SU-DHL-6 (cell line): ENCODE results near the gene PRPF6.

Source experiments
- H2AFZ ChIP-seq: fragments of 200-600 bp; sonication (generic); 2 replicates; pipeline ENCODE4 v1.6.1; 2014; ENCODE audit warnings: low read depth, mild to moderate bottlenecking, moderate library complexity, mixed read lengths, antibody characterized with exemption, low read length; ENCODE audit not compliant: severe bottlenecking
- H3F3A ChIP-seq: fragments of 200-600 bp; shearing (Covaris generic); 2 replicates; pipeline ENCODE4 v1.6.0; 2016; ENCODE audit warnings: antibody characterized with exemption, mild to moderate bottlenecking; ENCODE audit not compliant: insufficient read depth
- H3K27ac ChIP-seq: fragments of 200-600 bp; sonication (generic); 2 replicates; pipeline ENCODE4 v1.5.1; 2016; ENCODE audit warnings: low read depth, mild to moderate bottlenecking, low read length, moderate library complexity, mixed read lengths
- H3K27me3 ChIP-seq: fragments of 200-600 bp; sonication (generic), shearing (Covaris generic); 2 replicates; pipeline ENCODE4 v1.6.0; 2014; ENCODE audit warnings: mild to moderate bottlenecking, low read length
- H3K36me3 ChIP-seq: fragments of 200-600 bp; sonication (generic); 2 replicates; pipeline ENCODE4 v1.6.1; 2014; ENCODE audit warnings: mild to moderate bottlenecking, low read length, mixed read lengths
- H3K4me2 ChIP-seq: fragments of 300-600, 200-600 bp; shearing (Covaris generic), sonication (generic); 2 replicates; pipeline ENCODE4 v1.6.0; 2014; ENCODE audit warnings: low read length, low read depth, mild to moderate bottlenecking; ENCODE audit not compliant: poor library complexity, severe bottlenecking
- H3K4me3 ChIP-seq: fragments of 200-600 bp; sonication (generic); 2 replicates; pipeline ENCODE4 v1.5.1; 2014; ENCODE audit warnings: antibody characterized with exemption, low read length, mild to moderate bottlenecking, mixed read lengths; ENCODE audit not compliant: insufficient read depth, poor library complexity, severe bottlenecking
- H3K79me2 ChIP-seq: fragments of 200-600 bp; sonication (generic); 2 replicates; pipeline ENCODE4 v1.6.1; 2014; ENCODE audit warnings: mild to moderate bottlenecking, low read length, moderate library complexity; ENCODE audit not compliant: insufficient read depth
- H3K9ac ChIP-seq: fragments of 200-600 bp; sonication (generic); 2 replicates; pipeline ENCODE4 v1.7.0; 2014; ENCODE audit warnings: mild to moderate bottlenecking, low read length
- H3K9me2 ChIP-seq: fragments of 200-600 bp; sonication (generic); replicated peaks from 2 replicates; pipeline ENCODE4 v1.6.1; 2014; ENCODE audit warnings: low read length; ENCODE audit not compliant: insufficient read depth
- H3K9me3 ChIP-seq: fragments of 200-600 bp; sonication (generic); 2 replicates; pipeline ENCODE4 v1.6.1; 2014; ENCODE audit warnings: low read length, mixed read lengths; ENCODE audit not compliant: insufficient read depth
- H4K20me1 ChIP-seq: fragments of 200-600 bp; sonication (generic); 2 replicates; pipeline ENCODE4 v1.6.1; 2014; ENCODE audit warnings: low read depth, mild to moderate bottlenecking, antibody characterized with exemption, low read length, moderate library complexity, mixed read lengths
- EZH2phosphoT487 ChIP-seq: fragments of 200-600 bp; sonication (generic), shearing (Covaris generic); conservative IDR thresholded peaks from 2 replicates; pipeline ENCODE4 v1.6.1; 2018; ENCODE audit warnings: mild to moderate bottlenecking, antibody characterized with exemption, low read length, moderate library complexity, mixed read lengths
- TF ChIP-seq, protein P1 (sequence below): fragments of 200-600 bp; sonication (generic); IDR thresholded peaks from one replicate; pipeline ENCODE4 v1.5.1; 2017; ENCODE audit warnings: antibody characterized with exemption, mild to moderate bottlenecking, low read length, moderate library complexity; ENCODE audit not compliant: insufficient read depth, poor library complexity, severe bottlenecking

PRPF6 gene

DNA sequence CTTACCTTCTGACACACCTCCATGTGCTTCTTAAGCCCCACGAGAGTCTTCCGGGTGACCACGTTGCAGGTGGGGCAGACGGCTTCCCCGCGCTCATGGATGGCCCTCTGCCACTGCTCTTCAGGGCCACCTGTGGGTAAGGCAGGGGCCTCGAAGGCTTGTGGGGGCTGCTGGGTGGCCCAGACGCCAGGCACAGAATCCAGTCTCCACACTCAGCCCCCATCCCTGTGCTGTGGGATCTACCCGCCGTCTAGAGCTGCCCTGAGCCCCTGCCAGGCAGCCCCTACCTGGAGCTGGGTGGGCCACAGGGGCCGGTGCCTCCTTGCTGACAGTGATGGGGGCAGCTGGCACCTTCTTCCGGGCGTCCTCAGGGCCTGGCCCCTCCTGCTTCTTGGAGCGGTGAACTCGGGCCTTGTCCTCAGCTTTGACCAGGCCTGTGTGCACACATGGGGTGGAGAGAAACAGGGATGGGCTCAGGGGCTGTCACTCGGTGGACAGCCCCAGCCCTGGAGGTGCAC, 17.1 kb upstream of the PRPF6 start:
- Histone ChIP-seq H3K9me3 (peaks cover 15% of the 10 kb centered on the region; the same call in 1 of the 2 replicates), H3K4me2 (no peak overlapping the region), H3K4me3 (no peak overlapping the region), H3K9ac (no peak overlapping the region), H4K20me1 (no peaks in the 10 kb centered on the region), H2AFZ (no peak overlapping the region), H3K36me3 (no peaks in the 10 kb centered on the region), H3F3A (no peaks in the 10 kb centered on the region), H3K79me2 (no peaks in the 10 kb centered on the region), H3K27me3 (no peaks in the 10 kb centered on the region), H3K27ac (no peak overlapping the region), H3K9me2 (no peaks in the 10 kb centered on the region)
- TF ChIP-seq, protein P1, sequence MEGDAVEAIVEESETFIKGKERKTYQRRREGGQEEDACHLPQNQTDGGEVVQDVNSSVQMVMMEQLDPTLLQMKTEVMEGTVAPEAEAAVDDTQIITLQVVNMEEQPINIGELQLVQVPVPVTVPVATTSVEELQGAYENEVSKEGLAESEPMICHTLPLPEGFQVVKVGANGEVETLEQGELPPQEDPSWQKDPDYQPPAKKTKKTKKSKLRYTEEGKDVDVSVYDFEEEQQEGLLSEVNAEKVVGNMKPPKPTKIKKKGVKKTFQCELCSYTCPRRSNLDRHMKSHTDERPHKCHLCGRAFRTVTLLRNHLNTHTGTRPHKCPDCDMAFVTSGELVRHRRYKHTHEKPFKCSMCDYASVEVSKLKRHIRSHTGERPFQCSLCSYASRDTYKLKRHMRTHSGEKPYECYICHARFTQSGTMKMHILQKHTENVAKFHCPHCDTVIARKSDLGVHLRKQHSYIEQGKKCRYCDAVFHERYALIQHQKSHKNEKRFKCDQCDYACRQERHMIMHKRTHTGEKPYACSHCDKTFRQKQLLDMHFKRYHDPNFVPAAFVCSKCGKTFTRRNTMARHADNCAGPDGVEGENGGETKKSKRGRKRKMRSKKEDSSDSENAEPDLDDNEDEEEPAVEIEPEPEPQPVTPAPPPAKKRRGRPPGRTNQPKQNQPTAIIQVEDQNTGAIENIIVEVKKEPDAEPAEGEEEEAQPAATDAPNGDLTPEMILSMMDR, result no peak

DNA sequence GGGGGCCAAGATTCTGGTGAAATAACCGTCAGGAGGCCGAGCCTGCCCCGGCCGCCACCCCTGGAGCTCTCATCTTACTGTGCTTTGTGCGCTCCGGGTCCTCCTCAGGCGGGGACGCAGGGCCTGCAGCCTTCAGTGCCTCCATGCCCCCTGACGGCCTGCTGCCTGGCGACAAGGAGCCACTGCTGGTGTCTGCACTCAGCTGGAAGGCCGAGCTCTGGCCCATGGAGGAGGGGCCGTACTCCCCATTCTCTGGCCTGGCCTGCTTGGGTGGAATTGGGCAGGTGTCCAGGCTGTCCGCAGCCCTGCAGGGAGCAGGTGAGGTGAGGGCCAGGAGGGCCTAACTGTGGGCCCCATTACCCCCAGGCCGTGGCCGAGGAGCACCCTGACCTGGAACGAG, 16.5 kb upstream of the PRPF6 start:
- Histone ChIP-seq H2AFZ (no peak overlapping the region), H3K79me2 (no peaks in the 10 kb centered on the region), H3K9me2 (no peaks in the 10 kb centered on the region), H3K9ac (no peak overlapping the region), H3K27me3 (no peaks in the 10 kb centered on the region), H3F3A (no peaks in the 10 kb centered on the region), H3K27ac (no peak overlapping the region), H3K4me3 (no peak overlapping the region), H3K4me2 (no peak overlapping the region), H3K36me3 (no peaks in the 10 kb centered on the region), H4K20me1 (no peaks in the 10 kb centered on the region), H3K9me3 (peaks cover 15% of the 10 kb centered on the region; the same call in 1 of the 2 replicates)
- TF ChIP-seq, protein P1, result no peak
- no peak for TF ChIP-seq EZH2phosphoT487

DNA sequence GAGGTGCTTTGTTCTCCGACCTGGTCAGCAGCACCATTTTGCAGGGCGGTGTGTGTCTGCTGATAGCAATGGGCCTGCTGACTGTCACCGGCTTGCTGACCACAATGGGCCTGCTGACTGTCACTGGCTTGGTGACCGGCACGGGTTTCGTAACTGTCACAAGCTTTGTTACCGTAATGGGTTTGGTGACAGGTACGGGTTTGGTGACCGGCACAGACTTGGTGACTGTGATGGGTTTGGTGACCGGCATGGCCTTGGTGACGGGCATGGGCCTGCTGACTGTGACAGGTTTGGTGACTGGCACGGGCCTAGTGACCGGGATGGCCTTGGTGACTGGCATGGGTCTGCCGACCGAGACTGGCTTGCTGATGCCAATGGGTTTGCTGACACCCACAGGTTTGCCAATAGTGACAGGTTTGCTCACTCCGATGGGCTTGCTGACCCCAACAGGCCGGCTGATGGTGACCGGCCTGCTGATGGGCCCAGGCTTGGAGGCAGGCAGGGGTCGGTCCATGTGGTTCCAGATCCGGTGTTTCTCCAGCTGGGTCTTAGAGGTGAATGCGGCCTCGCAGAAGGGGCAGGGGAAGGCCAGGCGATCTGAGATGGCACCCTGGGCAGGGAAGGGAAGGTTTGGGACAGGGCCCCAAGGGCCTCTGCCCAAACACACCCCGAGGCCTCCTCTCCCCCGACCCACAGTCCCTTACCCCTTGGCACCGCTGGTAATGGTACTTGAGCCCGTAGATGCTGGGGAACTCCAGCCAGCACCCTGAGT, 14.6 kb upstream of the PRPF6 start:
- H3F3A ChIP-seq, result no peaks in the 10 kb centered on the region
- TF ChIP-seq, protein P1, result no peak
- no peak for TF ChIP-seq EZH2phosphoT487
- H3K27me3 ChIP-seq, result no peaks in the 10 kb centered on the region
- no peak overlapping the region for H3K4me3 ChIP-seq
- peaks cover 15% of the 10 kb centered on the region; the same call in 1 of the 2 replicates for H3K9me3 ChIP-seq
- no peaks in the 10 kb centered on the region for H3K9me2 ChIP-seq
- H3K9ac ChIP-seq, result no peak overlapping the region
- no peaks in the 10 kb centered on the region for H4K20me1 ChIP-seq
- no peaks in the 10 kb centered on the region for H3K36me3 ChIP-seq
- H2AFZ ChIP-seq, result no peak overlapping the region
- H3K79me2 ChIP-seq, result no peaks in the 10 kb centered on the region
- H3K27ac ChIP-seq, result no peak overlapping the region
- H3K4me2 ChIP-seq, result no peak overlapping the region
